ENCODE measurements around the gene SH2B3.

- no peak for TF ChIP-seq EZH2 (optimal IDR thresholded peaks at IDR 0.05; ENCODE audit: low read depth, low read length)
- TF ChIP-seq CTCF (IDR thresholded peaks at IDR 0.05; ENCODE audit: low read length), result no peak
Measured at GRCh38 chr12:111448846-111449790, 43.4 kb downstream of the SH2B3 start.
